CD4-positive, alpha-beta T cell treated with Interleukin-15 for 1 hour (primary cell): ENCODE results near the gene LRCH1.
A peak's percentile ranks its signal among the peaks of the same experiment; 100 is the strongest.
"Not testable (repeated sequence)": the region's sequence is repeated elsewhere in the genome, so short reads cannot be mapped to it uniquely, and the experiment has no call there.

Experiments
- DNase-seq: peaks from one replicate; pipeline ENCODE4 v3.0.0-alpha.2; 2020

The LRCH1 gene

DNA sequence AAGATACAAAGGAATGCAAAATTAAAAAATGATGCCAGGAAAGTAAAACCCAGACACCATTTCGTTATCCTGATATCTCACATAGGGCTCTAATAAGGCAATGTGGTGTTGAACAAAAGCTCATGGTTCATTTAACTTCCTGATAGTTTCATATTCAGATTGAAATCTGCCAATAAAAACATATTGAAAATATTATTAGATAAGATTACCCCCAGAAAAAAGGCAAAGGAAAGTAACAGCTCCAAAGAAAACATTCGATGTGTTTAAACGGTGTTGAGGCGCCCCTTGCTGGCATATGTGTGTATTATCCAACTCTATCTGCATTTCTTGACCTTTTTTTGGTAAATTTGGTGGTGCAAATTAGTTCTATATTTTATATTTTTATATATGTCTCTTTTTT, 168.1 kb downstream of the LRCH1 start:
- DNase-seq = peak; percentile 26

- DNase-seq = no peak
Measured at GRCh38 chr13:46726347-46726746, 173.4 kb downstream of the LRCH1 start.

- no peak for DNase-seq
Measured at GRCh38 chr13:46728777-46729176, 175.8 kb downstream of the LRCH1 start.

GRCh38 chr13:46731535-46731934, 178.6 kb downstream of the LRCH1 start:
- no peak for DNase-seq

DNA sequence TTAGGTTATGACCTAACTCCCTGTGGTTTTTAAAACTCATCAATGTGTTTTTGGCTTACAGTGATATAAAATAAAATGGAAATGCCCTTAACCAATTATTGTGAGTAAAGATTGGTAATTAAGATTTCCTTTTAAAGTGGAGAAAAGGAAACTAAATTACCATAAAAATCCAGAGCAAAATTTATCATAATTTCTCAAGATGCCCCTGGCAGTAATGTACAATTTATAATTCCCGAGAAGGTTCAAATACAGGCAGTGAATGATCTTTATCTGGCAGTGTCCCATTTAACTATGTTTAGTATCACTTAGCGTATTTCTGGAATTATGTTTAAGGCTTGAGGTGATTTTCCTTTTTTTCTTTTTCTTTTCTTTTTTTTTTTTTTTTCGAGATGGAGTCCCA, 182.5 kb downstream of the LRCH1 start:
- DNase-seq = no peak

GRCh38 chr13:46736541-46737310, 183.8 kb downstream of the LRCH1 start:
- DNase-seq = no peak

DNA sequence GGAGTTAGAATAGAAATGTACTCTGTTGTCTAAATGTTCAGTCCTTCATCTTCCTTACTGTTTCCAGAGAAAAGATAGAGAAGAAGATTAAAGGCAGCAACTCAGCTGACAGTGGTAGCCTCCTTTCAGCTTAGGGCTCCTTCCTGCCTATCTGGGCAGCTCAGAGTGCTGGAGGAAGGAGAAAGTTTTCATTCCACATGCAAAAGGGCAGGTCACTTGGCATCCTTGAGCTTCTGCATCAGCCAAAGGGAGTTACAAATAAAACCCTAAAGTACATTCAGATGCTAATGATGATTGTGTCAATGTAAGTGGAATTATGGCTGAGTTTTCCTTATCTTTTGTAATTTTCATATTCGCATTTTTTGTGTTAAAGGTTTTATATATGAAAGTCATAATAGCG, 185.1 kb downstream of the LRCH1 start:
- no peak for DNase-seq

DNA sequence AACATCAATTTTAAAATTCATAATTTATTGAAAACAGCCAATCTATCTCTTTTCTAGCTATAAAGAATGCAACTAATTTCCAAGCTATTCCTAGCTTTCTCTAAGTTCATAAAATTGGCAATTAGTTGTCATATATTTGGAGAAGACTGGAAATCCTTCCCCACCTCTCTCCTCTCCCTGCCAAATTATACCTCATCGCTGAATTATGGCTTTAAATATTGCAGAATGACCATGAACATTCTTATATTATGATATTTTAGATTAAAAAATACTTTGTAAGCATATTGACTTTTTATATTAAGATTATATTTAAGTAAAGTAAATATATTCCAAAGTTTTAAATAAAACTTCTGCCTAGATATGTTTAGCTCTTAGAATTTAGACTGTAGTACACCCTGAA, 185.8 kb downstream of the LRCH1 start:
- DNase-seq = no peak

DNA sequence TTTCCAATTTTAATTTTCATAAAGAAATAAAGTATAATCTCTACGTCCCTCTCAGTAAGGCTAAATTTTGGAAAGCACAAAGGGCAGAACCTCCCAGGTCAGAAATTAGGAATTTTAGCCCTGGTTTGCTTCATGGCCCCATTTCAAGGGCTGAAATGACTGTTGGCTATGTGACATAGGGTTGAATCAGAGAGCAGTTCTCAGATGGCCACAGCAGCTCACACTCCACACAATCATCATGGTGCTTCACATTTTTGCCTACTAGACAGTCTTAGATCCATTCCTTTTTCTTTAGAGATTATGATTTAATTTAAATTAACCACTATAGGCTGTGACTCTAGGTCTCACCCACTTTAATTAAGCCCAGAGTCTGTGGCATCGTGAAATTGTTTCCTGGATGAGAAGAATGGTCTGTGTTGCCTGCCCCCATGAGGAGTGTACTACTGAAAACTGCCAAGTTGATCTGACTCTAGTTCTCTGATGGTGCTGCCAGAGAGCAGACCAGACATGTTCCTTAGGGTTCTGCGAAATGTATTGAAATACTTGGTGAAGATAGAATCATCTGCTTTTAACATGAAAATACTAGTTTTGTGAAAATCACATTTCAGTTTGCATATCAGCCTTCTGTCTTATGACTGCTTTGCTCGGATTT, 186.6 kb downstream of the LRCH1 start:
- DNase-seq = no peak

GRCh38 chr13:46743191-46743590, 190.2 kb downstream of the LRCH1 start:
- no peak for DNase-seq

- no peak for DNase-seq
Measured at GRCh38 chr13:46745062-46745461, 192.1 kb downstream of the LRCH1 start.

- DNase-seq = no peak
Measured at GRCh38 chr13:46745706-46746105, 192.7 kb downstream of the LRCH1 start.

- no peak for DNase-seq
Measured at GRCh38 chr13:46747031-46747820, 194.3 kb downstream of the LRCH1 start.

- no peak for DNase-seq
Measured at GRCh38 chr13:46748300-46748699, 195.3 kb downstream of the LRCH1 start.

DNA sequence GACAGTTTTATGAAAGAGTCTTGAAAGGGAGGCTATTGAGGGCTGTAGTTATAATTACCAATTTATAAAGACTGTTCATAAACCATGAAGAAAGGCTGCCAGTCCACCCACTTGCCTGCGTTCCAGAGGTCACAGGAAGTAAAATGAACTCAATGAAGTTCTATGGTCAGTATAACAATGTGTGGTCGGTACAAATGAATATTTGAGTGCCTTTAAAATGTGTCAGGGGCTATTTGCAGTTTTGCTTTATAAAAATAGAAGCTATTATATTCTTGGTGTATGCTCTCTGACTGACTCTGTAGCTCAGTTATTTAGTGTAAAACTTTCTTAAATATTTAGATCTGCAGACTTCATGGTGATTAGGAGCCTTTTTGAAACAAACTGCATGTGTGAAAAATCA, 197.0 kb downstream of the LRCH1 start:
- no peak for DNase-seq

GRCh38 chr13:46751811-46752635, 199.1 kb downstream of the LRCH1 start:
- peak; percentile 66 for DNase-seq

GRCh38 chr13:46753137-46753536, 200.2 kb downstream of the LRCH1 start:
- no peak for DNase-seq

- DNase-seq = no peak
Measured at GRCh38 chr13:46753917-46754316, 200.9 kb downstream of the LRCH1 start.

DNA sequence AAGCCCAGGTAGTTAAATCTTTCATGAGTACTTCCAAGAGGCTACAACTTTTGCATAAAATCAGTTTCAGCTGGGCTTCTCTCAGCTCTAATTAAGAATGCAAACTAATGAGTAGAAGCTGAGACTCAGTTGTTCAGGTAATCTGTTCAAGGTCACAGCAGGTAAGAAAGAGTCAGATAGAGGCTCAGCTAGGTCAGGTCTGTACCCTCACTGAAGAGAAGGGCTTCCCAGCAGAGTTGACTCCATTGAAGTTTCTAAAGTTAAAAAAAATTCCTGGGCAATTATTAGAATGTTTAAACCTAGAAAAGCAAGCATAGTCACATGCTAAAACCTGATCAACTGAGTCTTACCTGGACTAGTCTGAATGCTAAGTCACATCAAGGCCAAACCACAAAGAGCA, 201.8 kb downstream of the LRCH1 start:
- DNase-seq = no peak

- DNase-seq = not testable (repeated sequence)
Measured at GRCh38 chr13:46755508-46755907, 202.5 kb downstream of the LRCH1 start.

- DNase-seq = no peak
Measured at GRCh38 chr13:46756977-46757376, 204.0 kb downstream of the LRCH1 start.

GRCh38 chr13:46757640-46758039, 204.7 kb downstream of the LRCH1 start:
- no peak for DNase-seq

GRCh38 chr13:46759846-46760245, 206.9 kb downstream of the LRCH1 start:
- DNase-seq = no peak
